GM15510 (cell line): ENCODE measurements around the gene CFI.

Experiments
- POLR2A ChIP-seq: IDR thresholded peaks from 3 replicates; pipeline ENCODE4 v1.6.1; 2011; ENCODE audit warnings: borderline replicate concordance; ENCODE audit not compliant: insufficient read length; ENCODE audit errors: extremely low read depth

CFI gene

GRCh38 chr4:109691411-109691920 is 110.3 kb downstream of the CFI start:
- TF ChIP-seq POLR2A, result no peak
